GM12892 (cell line): ENCODE measurements around the gene ENOX1.

Source experiments
- POLR2A ChIP-seq: IDR thresholded peaks from 2 replicates; pipeline ENCODE4 v1.6.1; 2011; ENCODE audit warnings: low read depth, low read length, control low read depth
- POLR2AphosphoS5 ChIP-seq: IDR thresholded peaks from 2 replicates; pipeline ENCODE4 v1.6.1; 2011; ENCODE audit warnings: low read depth, low read length, control low read depth
- TAF1 ChIP-seq: IDR thresholded peaks from 2 replicates; pipeline ENCODE4 v1.6.1; 2011; ENCODE audit warnings: low read depth, mild to moderate bottlenecking, control low read depth, low read length, borderline replicate concordance

DNA sequence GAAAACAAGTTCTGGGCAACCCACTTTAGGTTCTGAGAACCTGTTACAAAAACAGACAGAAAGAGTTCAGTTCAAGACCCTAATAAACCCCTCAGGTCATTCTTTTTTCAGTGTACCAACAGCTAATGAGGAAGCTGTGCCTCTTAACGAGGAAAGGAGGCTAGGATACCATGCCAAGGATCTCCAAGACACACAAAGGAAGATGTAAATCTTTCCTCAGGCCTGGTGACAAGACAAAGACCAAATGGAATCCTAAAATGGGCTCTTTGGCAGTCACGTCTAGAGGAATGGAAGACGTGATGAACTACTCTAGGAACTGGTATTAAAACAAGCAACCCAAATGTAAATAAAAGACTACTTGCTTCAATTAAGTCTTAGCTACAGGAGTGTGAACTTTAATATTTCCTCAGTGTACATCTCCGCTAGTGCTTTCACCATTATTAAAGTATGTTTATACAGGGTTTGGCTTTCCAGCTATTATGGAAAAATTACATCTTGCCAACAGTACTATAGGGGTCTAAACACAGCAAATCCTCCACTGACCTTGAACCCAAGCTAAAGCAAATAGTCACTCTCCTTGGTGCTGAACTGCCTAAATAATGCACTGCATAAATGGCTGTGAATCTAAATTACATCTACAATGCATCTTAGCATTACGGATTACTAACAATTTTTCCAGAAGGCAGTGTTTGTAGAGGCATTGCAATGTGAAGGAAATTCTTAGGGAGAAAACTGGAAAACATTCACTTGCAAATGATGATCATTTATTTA is 42.3 kb downstream of the ENOX1 start:
- TF ChIP-seq POLR2AphosphoS5 (no peak), POLR2A (no peak), TAF1 (no peak)
